Dedifferentiated amniotic fluid mesenchymal stem cell (primary cell): Measurements from ENCODE around the gene C20orf202.
"Not testable (repeated sequence)": the region's sequence is repeated elsewhere in the genome, so short reads cannot be mapped to it uniquely, and the experiment has no call there.

ENCODE experiments used
- DNase-seq: peaks from one replicate; pipeline ENCODE4 v3.0.0-alpha.2; 2016; ENCODE audit errors: extremely low spot score

Gene C20orf202

GRCh38 chr20:1247689-1248088 is 44.4 kb downstream of the C20orf202 start:
- DNase-seq, result no peak

- not testable (repeated sequence) for DNase-seq
Measured at GRCh38 chr20:1250282-1250681, 47.0 kb downstream of the C20orf202 start.

DNA sequence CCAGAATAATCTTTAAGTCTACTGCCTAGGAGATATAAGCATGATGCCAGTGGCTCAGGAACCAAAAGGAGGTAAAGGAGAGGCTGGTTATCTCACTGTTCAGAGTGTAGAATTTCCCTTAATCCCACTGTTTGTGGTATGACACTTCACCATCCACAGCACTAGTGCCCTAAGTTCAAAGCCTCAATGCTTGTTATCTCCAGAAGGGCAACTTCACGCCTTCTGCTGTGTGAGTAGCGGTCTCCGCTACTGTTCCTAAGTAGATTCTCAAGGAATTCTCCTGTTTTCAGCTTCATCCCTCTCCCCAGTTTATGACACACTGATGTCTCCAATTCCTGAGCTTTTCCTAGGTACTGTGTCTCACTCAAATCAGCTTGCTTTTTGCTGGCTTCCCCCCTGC is 49.2 kb downstream of the C20orf202 start:
- no peak for DNase-seq

GRCh38 chr20:1254254-1254653 is 51.0 kb downstream of the C20orf202 start:
- no peak for DNase-seq

DNA sequence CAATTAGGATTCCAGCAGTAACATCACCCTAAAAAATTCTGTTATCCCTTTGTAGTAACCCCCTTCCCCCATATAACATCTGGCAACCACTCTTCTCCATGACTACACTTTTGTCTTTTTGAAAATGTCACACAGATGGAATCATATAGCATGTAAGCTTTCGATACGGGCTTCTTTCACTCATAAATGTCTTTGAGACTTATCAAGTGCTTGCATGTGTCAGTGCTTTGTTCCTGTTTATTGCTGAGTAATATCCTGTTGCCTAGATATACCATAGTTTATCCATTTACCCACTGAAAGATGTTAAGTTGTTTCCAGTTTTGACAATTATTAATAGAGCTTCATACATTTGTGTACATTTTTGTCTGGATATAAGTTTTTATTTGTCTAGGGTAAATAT is 52.4 kb downstream of the C20orf202 start:
- DNase-seq, result no peak
